Lower leg skin (tissue), 4 donors: ENCODE data around the gene BCAS1. TPM values are rescaled to one million over a fixed set of nuclear protein-coding genes. Genes with fewer than 3 reads are reported as not detected.

Source experiments
- DNase-seq, 2 donors: peaks; one replicate each; pipeline ENCODE4 v3.0.0-alpha.2; 2019; ENCODE audit warnings: low spot score in 2 of 2
- H3K4me3 ChIP-seq: fragments of 200-600 bp; sonication (generic); 2 replicates; pipeline ENCODE4 v1.5.1; 2017; ENCODE audit warnings: mild to moderate bottlenecking, low read depth; ENCODE audit not compliant: poor library complexity, severe bottlenecking
- CTCF ChIP-seq, 3 donors: fragments of 450-650 bp; IDR thresholded peaks; one replicate each; pipeline ENCODE4 v1.5.1; 2016; ENCODE audit warnings: antibody characterized with exemption in 3 of 3, mild to moderate bottlenecking in 3 of 3, moderate library complexity in 2 of 3
- POLR2A ChIP-seq, 2 donors: fragments of 450-650 bp; IDR thresholded peaks; one replicate each; pipeline ENCODE4 v1.6.1; 2016 to 2017; ENCODE audit warnings: antibody characterized with exemption in 2 of 2, mild to moderate bottlenecking in 1 of 2, moderate library complexity in 1 of 2
- WGBS, 2 donors: methylation state at CpG; one replicate each; pipeline ENCODE4 v1.1.5; 2018; 5-methylcytosine and 5-hydroxymethylcytosine counted together
- intact Hi-C: fragments of 100-400 bp; cut with DNase I; formaldehyde crosslinking; loops from one replicate; pipeline ENCODE4 v1.15.0; 2023; ENCODE audit warnings: low total_unique reads
- total RNA-seq, 4 donors: library from RNA; depleted of rRNA; stranded (reverse); fragments of >200 nt; gene quantifications; one replicate each; pipeline ENCODE4 v1.1.0, GENCODE V29; 2016

The BCAS1 gene
- total RNA-seq, 4 donors from 2014 or later, result 1.7 to 3.7 (median 2.1) TPM

DNA sequence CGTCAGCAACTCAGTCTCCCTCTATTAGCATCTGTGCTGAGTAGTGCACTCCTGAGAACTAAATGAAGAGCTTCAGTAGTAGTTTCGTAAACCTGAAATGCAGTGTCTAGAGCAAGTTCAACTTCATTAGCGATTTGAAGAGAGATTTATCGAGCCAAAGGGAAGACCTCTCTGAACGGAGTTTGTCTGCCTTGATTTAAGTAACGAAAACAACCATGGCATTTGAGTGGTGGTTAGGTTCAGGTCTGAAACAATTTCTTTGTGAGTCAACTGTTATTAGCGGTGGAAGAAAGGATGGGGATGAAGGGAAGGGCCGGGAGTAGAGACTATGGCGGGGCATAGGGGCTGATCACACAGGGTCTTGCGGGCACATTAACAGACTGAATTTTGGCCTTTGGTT lies 150.5 kb downstream of the BCAS1 start:
- intact Hi-C loops, result no loop called here

GRCh38 chr20:53918949-53919361 lies 151.4 kb downstream of the BCAS1 start:
- DNase-seq, result peak in 1 of 2 donors; percentile 61
- no peak overlapping the region for H3K4me3 ChIP-seq
- 87 to 91% methylated on average over 11 of the region's 11 CpGs for WGBS, 2 donors
- no peak for TF ChIP-seq POLR2A (IDR thresholded peaks at IDR 0.05)
- intact Hi-C loops, result no loop called here

More for the DNA sequence above, 150.5 kb downstream of the BCAS1 start:
- TF ChIP-seq CTCF (IDR thresholded peaks at IDR 0.05) (no peak), POLR2A (IDR thresholded peaks at IDR 0.05) (no peak)
- WGBS, 2 donors, result 85 to 91% methylated on average over 10 of the region's 10 CpGs
- DNase-seq, result peak in 1 of 2 donors; percentile 17
- H3K4me3 ChIP-seq, result no peak overlapping the region

DNA sequence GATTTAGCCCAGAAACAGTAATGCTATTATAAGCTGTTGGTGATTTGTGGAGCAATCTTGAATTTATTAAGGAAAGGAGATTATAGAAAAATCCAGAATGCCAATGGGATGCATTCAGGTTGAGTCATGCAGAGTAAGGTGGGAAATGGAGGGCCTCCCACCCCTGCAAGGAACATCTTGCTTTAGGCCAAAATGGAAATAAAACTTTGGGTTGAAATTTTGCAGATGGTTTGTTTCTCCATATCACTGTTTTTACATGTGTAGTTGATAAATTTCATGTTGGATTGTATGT lies 152.4 kb downstream of the BCAS1 start:
- no peak overlapping the region for H3K4me3 ChIP-seq
- no peak for TF ChIP-seq CTCF (IDR thresholded peaks at IDR 0.05)
- TF ChIP-seq POLR2A (IDR thresholded peaks at IDR 0.05), result no peak
- peak in 1 of 2 donors; percentile 67 for DNase-seq
- intact Hi-C loops, result no loop called here

DNA sequence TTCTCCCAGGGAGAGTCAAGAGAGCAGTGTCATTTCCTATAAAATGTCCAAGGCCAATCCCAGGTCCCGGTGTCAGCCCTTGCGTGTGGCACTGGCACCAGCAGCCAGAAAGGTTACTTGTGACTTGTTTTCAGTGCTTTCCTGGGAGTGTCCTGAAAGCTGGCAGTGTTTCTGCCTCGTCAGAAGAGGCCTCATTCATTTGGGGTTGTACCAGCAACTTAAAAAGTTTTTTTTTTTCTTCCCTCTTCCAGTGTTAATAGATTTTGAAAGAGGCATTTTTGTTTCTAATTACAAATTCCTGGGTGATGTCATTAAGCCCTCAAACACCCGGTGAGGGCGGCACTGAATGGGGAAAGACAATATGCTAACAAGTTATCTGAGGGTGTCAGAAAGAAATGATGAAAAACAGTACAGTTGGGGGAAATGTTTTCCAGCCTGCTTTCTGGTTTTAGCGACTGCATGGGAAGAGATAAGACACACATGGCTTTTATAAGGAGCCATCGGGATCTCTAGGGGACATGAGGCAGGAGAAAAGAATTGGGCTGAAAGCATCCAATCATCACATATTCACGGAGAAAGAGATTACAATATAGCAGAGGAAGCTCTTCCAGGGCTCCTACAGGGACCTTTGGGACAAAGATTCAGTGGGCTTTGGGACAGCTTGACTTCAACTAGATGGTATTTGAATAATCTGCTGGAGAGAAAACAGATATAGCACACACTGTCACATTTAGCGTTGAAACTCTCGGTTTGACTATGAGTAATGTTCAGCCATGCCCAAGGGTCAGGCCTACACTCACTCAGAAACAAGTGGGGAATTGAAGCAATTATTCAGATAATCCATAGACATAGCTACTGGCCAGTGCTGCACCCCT lies 153.0 kb downstream of the BCAS1 start:
- intact Hi-C loops, result no loop called here
- peak; percentile 75 to 90 for DNase-seq
- TF ChIP-seq POLR2A (IDR thresholded peaks at IDR 0.05) (peak in 1 of 2 donors; percentile 7), CTCF (IDR thresholded peaks at IDR 0.05) (no peak)
- WGBS, 2 donors, result 17 to 27% methylated on average over 10 of the region's 10 CpGs
- H3K4me3 ChIP-seq, result no peak overlapping the region

GRCh38 chr20:53916173-53916512 lies 154.3 kb downstream of the BCAS1 start:
- no peak for DNase-seq
- WGBS, 2 donors, result 63 to 67% methylated on average over 2 of the region's 2 CpGs
- TF ChIP-seq CTCF (IDR thresholded peaks at IDR 0.05) (no peak), POLR2A (IDR thresholded peaks at IDR 0.05) (no peak)
- no peak overlapping the region for H3K4me3 ChIP-seq
- intact Hi-C loops, result no loop called here

DNA sequence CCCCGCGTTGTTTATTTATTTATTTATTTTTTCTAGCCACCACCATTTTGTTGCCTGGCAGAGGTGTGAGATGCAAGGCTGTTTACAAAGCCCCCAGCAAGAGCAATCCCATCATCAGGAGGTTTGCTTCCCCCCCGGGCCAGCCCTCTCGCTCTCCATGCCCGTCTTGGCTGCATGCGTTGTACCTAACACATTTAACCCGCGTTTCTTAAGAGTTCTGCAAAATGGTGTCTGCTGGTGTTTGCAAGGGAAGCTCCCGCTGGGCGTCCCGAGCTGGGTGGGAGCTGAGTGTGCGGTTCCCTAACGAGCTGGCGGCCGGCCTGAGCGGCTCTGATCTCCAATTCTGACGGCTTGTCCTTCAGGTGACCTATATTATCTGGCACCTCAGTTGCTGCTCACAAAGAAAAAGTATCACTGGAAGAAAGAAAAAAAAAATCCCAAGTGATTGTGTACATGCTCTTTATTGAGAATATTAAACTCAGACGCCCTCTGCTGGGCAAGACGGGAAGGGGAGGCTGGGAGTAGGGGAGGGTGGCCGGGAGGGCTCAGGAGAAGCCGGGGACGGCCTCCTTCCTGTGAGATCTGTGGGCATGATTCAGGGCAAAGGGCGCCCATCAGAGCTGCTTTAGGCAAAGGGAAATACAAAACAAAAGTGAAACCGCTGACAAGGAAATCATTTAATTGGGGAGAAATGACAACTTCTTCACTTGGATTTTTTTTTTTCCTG lies 154.8 kb downstream of the BCAS1 start:
- peak in 1 of 3 donors; percentile 72 for TF ChIP-seq CTCF (IDR thresholded peaks at IDR 0.05)
- TF ChIP-seq POLR2A (IDR thresholded peaks at IDR 0.05), result no peak
- intact Hi-C loops, result no loop called here
- H3K4me3 ChIP-seq, result peak overlapping the region; percentile 26
- peak; percentile 96 to 99 for DNase-seq
- WGBS, 2 donors, result 0 to 2% methylated on average over 24 of the region's 24 CpGs
